Activated T-cell treated with anti-CD3 and anti-CD28 coated beads, Interleukin-2, amount 50 U/mL, for 24 hours (primary cell): ENCODE results near the gene ZBTB12.
A peak's percentile ranks its signal among the peaks of the same experiment; 100 is the strongest.

Experiments
- DNase-seq: peaks from one replicate; pipeline ENCODE4 v3.0.0-alpha.2; 2020
- H3K27ac Mint-ChIP-seq: 2 replicates; pipeline ENCODE4 v1.8.0; 2020; ENCODE audit warnings: mild to moderate bottlenecking, mixed read lengths
- H3K27me3 Mint-ChIP-seq: 2 replicates; pipeline ENCODE4 v1.8.0; 2020; ENCODE audit warnings: mixed read lengths
- H3K36me3 Mint-ChIP-seq: 2 replicates; pipeline ENCODE4 v1.8.0; 2020; ENCODE audit warnings: low read depth, mixed read lengths
- H3K4me1 Mint-ChIP-seq: 2 replicates; pipeline ENCODE4 v1.8.0; 2020; ENCODE audit warnings: low read depth, mixed read lengths
- H3K4me3 Mint-ChIP-seq: 2 replicates; pipeline ENCODE4 v1.8.0; 2020; ENCODE audit warnings: mild to moderate bottlenecking, moderate library complexity, mixed read lengths
- H3K9me3 Mint-ChIP-seq: 2 replicates; pipeline ENCODE4 v1.8.0; 2020; ENCODE audit warnings: mixed read lengths

Gene ZBTB12

GRCh38 chr6:31896856-31897611, 4.9 kb downstream of the ZBTB12 start:
- Mint-ChIP-seq H3K9me3 (no peaks in the 10 kb centered on the region), H3K4me3 (peak overlapping the region; percentile 93), H3K27me3 (no peaks in the 10 kb centered on the region), H3K36me3 (peaks cover 59% of the 10 kb centered on the region), H3K27ac (peak overlapping the region; percentile 89), H3K4me1 (peaks cover 34% of the 10 kb centered on the region)
- no peak for DNase-seq

- Mint-ChIP-seq H3K4me1 (peaks cover 34% of the 10 kb centered on the region), H3K9me3 (no peaks in the 10 kb centered on the region), H3K27me3 (no peaks in the 10 kb centered on the region), H3K4me3 (peak overlapping the region; percentile 83), H3K36me3 (peaks cover 64% of the 10 kb centered on the region), H3K27ac (peak overlapping the region; percentile 89)
- DNase-seq: no peak
Observed at GRCh38 chr6:31896493-31896855, 5.4 kb downstream of the ZBTB12 start.

- no peak for DNase-seq
- H3K9me3 Mint-ChIP-seq: no peaks in the 10 kb centered on the region
- H3K27me3 Mint-ChIP-seq: no peaks in the 10 kb centered on the region
- no peak overlapping the region for H3K4me3 Mint-ChIP-seq
- peaks cover 76% of the 10 kb centered on the region for H3K36me3 Mint-ChIP-seq
- H3K4me1 Mint-ChIP-seq: peaks cover 12% of the 10 kb centered on the region
- H3K27ac Mint-ChIP-seq: no peak overlapping the region
Observed at GRCh38 chr6:31892821-31893220, 9.1 kb downstream of the ZBTB12 start.

- H3K27me3 Mint-ChIP-seq: no peaks in the 10 kb centered on the region
- no peaks in the 10 kb centered on the region for H3K4me1 Mint-ChIP-seq
- no peak for DNase-seq
- H3K27ac Mint-ChIP-seq: no peak overlapping the region
- H3K36me3 Mint-ChIP-seq: peaks cover 89% of the 10 kb centered on the region
- H3K9me3 Mint-ChIP-seq: no peaks in the 10 kb centered on the region
- H3K4me3 Mint-ChIP-seq: no peak overlapping the region
Observed at GRCh38 chr6:31889331-31889972, 12.4 kb downstream of the ZBTB12 start.

- H3K27ac Mint-ChIP-seq: no peak overlapping the region
- H3K9me3 Mint-ChIP-seq: no peaks in the 10 kb centered on the region
- DNase-seq: peak; percentile 74
- H3K4me3 Mint-ChIP-seq: no peak overlapping the region
- H3K4me1 Mint-ChIP-seq: no peaks in the 10 kb centered on the region
- no peaks in the 10 kb centered on the region for H3K27me3 Mint-ChIP-seq
- peaks cover 93% of the 10 kb centered on the region for H3K36me3 Mint-ChIP-seq
Observed at GRCh38 chr6:31888276-31889258, 13.3 kb downstream of the ZBTB12 start.

- Mint-ChIP-seq H3K9me3 (no peaks in the 10 kb centered on the region), H3K4me3 (no peak overlapping the region), H3K27me3 (no peaks in the 10 kb centered on the region), H3K4me1 (no peaks in the 10 kb centered on the region), H3K27ac (no peak overlapping the region), H3K36me3 (peaks cover 93% of the 10 kb centered on the region)
- DNase-seq: no peak
Observed at GRCh38 chr6:31887173-31888007, 14.5 kb downstream of the ZBTB12 start.

- Mint-ChIP-seq H3K27ac (no peak overlapping the region), H3K36me3 (peaks cover 93% of the 10 kb centered on the region), H3K9me3 (no peaks in the 10 kb centered on the region), H3K4me3 (no peak overlapping the region), H3K4me1 (no peaks in the 10 kb centered on the region), H3K27me3 (no peaks in the 10 kb centered on the region)
- no peak for DNase-seq
Observed at GRCh38 chr6:31886541-31886991, 15.3 kb downstream of the ZBTB12 start.

DNA sequence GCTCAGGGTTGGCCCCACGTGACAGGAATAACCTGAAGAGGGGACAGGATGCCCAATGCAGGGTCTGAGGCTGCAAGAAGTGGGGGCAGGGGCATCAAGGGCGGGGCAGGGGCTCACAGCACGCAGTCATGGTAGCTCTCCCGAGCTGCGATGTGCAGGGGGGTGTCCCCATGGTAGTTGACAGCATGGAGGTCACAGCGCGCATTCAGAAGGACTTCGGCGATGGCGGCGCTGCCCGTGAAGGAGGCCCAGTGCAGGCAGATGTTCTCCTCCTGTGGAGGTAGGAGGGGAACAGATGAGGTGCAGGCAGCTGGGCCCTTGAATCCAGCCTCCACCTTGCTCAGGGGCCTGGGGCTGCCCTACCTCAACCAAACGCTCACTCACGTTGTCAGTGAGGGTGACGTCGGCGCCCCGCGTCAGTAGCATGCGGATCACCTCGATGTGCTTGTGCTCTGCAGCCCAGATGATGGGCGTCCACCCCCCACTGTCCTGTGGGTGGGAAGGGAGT, 17.3 kb downstream of the ZBTB12 start:
- H3K9me3 Mint-ChIP-seq: no peaks in the 10 kb centered on the region
- no peak overlapping the region for H3K4me3 Mint-ChIP-seq
- peaks cover 98% of the 10 kb centered on the region for H3K36me3 Mint-ChIP-seq
- no peak overlapping the region for H3K27ac Mint-ChIP-seq
- H3K4me1 Mint-ChIP-seq: no peaks in the 10 kb centered on the region
- no peak for DNase-seq
- H3K27me3 Mint-ChIP-seq: no peaks in the 10 kb centered on the region

DNA sequence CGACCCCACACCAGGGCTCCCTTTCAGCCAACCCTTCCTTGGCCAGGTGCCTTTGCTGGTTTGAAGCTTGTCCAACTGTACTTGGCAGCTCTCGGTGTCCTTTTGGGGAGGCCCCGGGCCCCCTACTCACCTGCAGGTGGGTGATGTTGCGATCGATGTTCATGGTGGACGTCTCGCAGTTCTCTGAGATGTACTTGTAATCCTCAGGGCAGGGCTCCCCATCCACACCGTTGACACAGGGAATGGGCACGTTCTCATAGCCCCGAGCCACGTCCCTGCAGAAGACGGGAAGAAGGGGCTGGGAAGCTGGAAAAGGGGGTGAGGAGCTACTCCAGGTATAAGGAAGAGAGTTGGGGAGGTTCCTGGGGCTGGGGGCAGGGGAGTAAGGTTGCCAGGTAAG, 18.2 kb downstream of the ZBTB12 start:
- no peaks in the 10 kb centered on the region for H3K27me3 Mint-ChIP-seq
- H3K36me3 Mint-ChIP-seq: peaks cover 96% of the 10 kb centered on the region
- H3K4me1 Mint-ChIP-seq: no peaks in the 10 kb centered on the region
- no peak overlapping the region for H3K27ac Mint-ChIP-seq
- H3K9me3 Mint-ChIP-seq: no peaks in the 10 kb centered on the region
- DNase-seq: no peak
- H3K4me3 Mint-ChIP-seq: no peak overlapping the region

DNA sequence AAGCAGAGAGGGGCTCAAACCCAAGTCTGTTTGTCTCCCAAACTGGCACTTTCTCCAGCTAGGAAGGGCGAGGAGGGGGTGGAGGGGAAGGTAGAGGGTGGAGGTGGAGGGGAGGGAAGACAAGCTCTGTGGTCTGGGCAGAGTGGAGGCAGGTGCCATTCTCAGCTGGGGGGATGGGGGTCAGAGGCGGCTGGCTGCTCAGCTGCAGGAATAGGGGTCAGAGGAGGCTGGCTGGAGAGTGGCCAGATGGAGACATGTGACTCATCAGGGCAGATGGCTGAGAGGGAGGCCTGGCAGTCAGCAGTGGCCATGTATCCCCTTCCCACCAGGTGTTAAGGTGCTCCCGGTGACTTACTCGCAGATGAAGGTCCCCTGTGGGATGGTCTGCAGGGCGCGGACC, 19.5 kb downstream of the ZBTB12 start:
- Mint-ChIP-seq H3K36me3 (peaks cover 83% of the 10 kb centered on the region), H3K27me3 (no peaks in the 10 kb centered on the region), H3K4me3 (no peak overlapping the region), H3K27ac (no peak overlapping the region), H3K9me3 (no peaks in the 10 kb centered on the region), H3K4me1 (no peaks in the 10 kb centered on the region)
- no peak for DNase-seq

GRCh38 chr6:31881136-31881859, 20.6 kb downstream of the ZBTB12 start:
- no peaks in the 10 kb centered on the region for H3K27me3 Mint-ChIP-seq
- no peak overlapping the region for H3K4me3 Mint-ChIP-seq
- H3K36me3 Mint-ChIP-seq: peaks cover 73% of the 10 kb centered on the region
- no peak overlapping the region for H3K27ac Mint-ChIP-seq
- no peak for DNase-seq
- H3K9me3 Mint-ChIP-seq: no peaks in the 10 kb centered on the region
- no peaks in the 10 kb centered on the region for H3K4me1 Mint-ChIP-seq

DNA sequence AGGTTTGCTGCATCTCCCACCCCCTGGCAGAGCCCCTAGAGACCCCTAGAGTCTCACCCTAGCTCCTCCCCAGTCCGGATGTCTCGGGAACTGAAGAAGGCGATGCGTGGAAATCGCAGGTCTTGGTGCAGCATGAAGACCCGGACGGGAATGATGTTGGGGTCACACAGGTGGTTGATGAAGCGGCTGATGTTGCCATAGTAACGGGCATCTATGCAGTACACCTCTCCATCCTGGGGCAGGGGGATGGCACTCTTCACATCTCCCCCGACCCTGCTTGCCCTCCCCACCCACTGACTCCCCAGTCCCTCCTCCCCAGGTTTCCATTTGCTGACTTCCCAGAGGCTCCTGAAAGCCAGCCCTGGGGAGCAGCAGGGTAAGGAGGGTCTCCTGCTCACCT, 21.3 kb downstream of the ZBTB12 start:
- Mint-ChIP-seq H3K9me3 (no peaks in the 10 kb centered on the region), H3K27ac (no peak overlapping the region), H3K27me3 (no peaks in the 10 kb centered on the region), H3K4me1 (no peaks in the 10 kb centered on the region), H3K4me3 (no peak overlapping the region), H3K36me3 (peaks cover 66% of the 10 kb centered on the region)
- no peak for DNase-seq

GRCh38 chr6:31879901-31880300, 22.0 kb downstream of the ZBTB12 start:
- no peaks in the 10 kb centered on the region for H3K27me3 Mint-ChIP-seq
- H3K27ac Mint-ChIP-seq: no peak overlapping the region
- H3K4me1 Mint-ChIP-seq: no peaks in the 10 kb centered on the region
- no peak for DNase-seq
- no peaks in the 10 kb centered on the region for H3K9me3 Mint-ChIP-seq
- H3K36me3 Mint-ChIP-seq: peaks cover 59% of the 10 kb centered on the region
- H3K4me3 Mint-ChIP-seq: no peak overlapping the region
